GM12874 (cell line): ENCODE data around the gene GJE1.

Experiments used
- CTCF ChIP-seq: IDR thresholded peaks from 2 replicates; pipeline ENCODE4 v1.5.1; 2011; ENCODE audit warnings: low read depth, mild to moderate bottlenecking, control low read depth, low read length, moderate library complexity; ENCODE audit not compliant: insufficient read depth

Gene GJE1

GRCh38 chr6:142155091-142155490, 22.4 kb downstream of the GJE1 start:
- no peak for TF ChIP-seq CTCF

- no peak for TF ChIP-seq CTCF
These were observed 23.4 kb downstream of the GJE1 start for GRCh38 chr6:142155895-142156757.

- TF ChIP-seq CTCF = no peak
These were observed 30.1 kb downstream of the GJE1 start for GRCh38 chr6:142162780-142163179.

DNA sequence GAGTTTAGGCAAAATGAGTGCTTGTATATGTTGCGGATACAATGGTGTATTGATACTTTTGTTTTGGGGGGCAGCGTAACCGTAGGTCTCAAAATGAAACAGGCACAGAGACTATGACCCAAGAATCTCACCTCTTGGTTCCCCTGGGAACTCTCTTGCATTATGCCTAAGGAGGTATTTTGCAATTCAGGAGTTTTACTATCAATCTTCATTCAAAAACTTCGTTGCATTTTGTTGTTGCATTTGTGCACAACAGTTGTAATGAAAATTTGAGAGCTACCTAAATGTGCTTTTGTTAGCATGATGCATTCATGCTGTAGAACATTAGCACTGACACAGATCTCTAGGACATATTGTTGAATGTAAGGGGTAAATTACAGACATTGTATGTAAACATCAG, 32.5 kb downstream of the GJE1 start:
- TF ChIP-seq CTCF = no peak

DNA sequence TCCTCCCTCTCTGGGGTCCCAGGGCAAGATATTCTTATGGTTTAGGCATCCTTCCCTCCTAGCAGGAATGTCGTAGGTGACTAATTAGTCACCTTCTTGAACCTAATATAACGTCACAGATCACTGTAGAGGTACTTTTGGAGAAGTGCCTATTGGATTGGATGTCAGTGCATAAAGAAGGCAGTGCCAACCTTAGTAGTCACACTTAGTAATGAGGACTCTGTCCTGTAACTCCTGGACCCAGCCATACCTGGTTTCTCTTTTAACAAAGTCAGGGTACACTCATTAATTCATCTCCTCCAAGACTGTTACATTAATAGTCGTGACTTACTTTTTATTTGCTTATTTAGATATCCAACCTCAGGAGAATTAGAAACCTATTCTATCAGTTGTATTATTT, 34.3 kb downstream of the GJE1 start:
- TF ChIP-seq CTCF = no peak

- TF ChIP-seq CTCF = no peak
These were observed 34.8 kb downstream of the GJE1 start for GRCh38 chr6:142167486-142167885.

- TF ChIP-seq CTCF = no peak
These were observed 38.6 kb downstream of the GJE1 start for GRCh38 chr6:142171351-142171750.
